IPS DF 19.7 (cell line): ENCODE results near the gene ATP2B2.

ENCODE experiments used
- DNase-seq: peaks from one replicate; pipeline ENCODE4 v3.0.0-alpha.2; 2013; ENCODE audit warnings: low read depth, low spot score

ATP2B2 gene

GRCh38 chr3:10332481-10333348 lies 172.7 kb downstream of the ATP2B2 start:
- no peak for DNase-seq

DNA sequence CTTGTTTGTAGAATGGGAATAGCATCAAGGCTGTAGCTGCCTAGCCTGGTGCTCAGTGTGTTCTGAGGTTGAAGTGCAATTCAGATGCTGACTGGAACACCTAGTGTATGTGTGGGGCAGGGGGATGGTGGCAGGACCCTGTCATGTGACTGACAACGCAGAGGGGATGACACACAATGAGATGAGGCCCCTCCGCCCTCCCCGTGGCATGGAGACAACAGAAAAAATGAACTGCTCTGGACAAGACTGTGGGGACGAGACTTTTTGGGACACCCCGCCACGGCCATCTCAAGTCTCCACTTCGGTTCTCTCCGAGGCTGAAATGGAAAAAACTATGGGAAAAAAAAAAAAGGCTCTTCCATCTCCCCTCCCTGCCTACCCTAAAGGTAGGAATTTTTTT lies 174.1 kb downstream of the ATP2B2 start:
- no peak for DNase-seq

DNA sequence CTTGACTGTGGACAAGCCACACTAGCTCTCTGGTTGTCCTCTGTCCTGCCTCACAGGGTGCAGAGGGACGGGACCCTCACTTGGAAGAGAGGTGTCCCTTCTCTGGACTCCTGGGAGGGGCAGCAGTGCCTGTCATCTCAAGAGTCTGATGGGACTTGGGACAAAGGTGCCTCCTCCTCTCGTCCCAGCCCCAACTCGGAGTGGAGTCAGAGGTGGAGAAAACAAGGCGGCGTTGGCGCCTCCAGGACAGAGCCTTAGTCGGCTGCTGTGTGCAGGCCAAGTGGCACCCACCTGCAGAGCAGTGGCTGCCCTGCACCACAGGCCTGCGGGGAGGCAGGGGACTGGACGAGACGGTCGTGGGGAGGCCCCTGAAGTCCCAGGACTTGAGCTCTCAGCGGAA lies 175.1 kb downstream of the ATP2B2 start:
- no peak for DNase-seq

GRCh38 chr3:10329495-10330015 lies 175.8 kb downstream of the ATP2B2 start:
- no peak for DNase-seq

GRCh38 chr3:10328460-10329071 lies 176.8 kb downstream of the ATP2B2 start:
- no peak for DNase-seq

- DNase-seq, result no peak
These were observed 177.8 kb downstream of the ATP2B2 start for GRCh38 chr3:10327592-10327991.

DNA sequence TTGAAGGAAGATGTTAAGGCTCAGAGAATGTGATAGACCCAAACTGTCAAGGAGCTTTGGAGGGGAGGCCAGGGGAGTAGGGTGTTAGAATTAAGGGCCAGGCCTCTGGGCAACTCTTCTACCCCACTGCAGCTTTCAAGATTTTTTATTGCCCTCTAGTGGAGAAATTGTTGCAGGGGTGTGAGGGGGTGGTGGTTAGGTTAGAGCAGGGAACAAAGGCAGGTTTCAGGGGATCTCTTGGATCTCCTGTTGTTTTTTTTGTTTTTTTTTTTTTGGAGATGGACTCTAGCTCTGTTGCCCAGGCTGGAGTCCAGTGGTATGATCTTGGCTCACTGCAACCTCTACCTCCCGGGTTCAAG lies 183.1 kb downstream of the ATP2B2 start:
- no peak for DNase-seq

- no peak for DNase-seq
These were observed 183.6 kb downstream of the ATP2B2 start for GRCh38 chr3:10321630-10322351.

DNA sequence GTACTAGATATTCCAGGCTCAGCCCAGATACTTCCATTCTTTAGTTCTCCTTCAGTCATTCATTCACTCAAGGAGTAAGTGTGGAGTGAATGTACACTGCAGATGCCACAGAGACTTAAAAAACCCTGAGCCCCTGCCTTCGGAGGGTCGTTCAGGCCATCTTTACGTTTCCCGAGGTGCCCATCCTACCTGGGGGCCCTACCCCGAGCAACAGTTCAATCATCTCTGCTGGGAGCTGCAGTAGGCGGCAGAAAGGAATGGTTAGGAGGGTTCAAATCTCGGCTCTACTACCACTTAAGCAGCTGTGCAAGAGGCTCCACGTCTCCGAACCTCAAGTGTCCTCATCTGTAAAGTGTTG lies 185.1 kb downstream of the ATP2B2 start:
- no peak for DNase-seq

- no peak for DNase-seq
These were observed 185.6 kb downstream of the ATP2B2 start for GRCh38 chr3:10319804-10320203.

DNA sequence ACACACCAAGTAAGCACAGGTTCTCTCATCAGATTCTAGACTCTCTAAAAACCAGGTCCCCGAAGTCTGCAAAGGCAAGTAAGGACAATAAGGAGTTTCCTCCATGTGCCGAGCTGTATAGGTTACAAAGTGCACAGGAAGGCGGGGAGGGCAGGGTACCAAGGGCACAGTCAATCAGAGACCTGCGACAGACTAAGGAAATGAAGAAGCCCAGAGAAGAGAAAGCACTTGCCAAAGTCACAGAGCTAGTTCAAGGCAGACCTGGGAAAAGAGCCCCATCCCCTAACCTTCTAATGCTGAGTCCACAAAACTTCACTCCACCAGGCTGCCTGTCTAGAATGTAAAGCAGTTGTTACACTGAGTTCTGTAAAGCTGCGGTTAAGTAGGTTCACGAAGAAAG lies 186.1 kb downstream of the ATP2B2 start:
- DNase-seq, result no peak

GRCh38 chr3:10317961-10318350 lies 187.4 kb downstream of the ATP2B2 start:
- DNase-seq, result no peak

- DNase-seq, result no peak
These were observed 187.9 kb downstream of the ATP2B2 start for GRCh38 chr3:10317311-10317960.

DNA sequence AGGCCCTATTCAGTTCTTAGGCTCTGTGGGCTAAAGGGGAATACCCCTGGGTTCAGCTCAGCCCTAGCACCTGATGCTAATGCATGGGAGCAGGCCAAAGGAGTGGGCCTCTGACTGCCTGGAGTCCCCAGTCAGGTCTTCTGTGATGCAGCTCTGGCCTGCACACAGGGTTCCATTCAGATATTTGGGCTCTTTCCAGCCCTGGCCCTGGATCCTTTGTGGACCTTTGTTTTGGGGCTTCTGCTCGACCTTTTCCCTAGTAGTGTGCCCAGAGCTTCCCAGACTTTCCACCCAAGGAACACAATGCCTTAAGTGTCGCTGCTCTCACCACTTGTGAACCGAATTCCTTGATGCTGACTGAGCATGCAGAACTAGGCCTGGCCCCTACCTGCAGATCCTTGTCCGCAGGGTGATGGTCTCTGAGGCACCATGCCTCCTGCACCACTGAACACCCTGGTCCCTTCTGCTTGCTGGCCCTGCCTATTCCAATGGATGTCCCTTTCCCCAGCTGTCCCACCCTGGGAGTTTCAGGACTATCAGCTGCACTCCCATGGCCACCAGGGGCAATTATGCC lies 189.5 kb downstream of the ATP2B2 start:
- no peak for DNase-seq

- DNase-seq, result no peak
These were observed 190.3 kb downstream of the ATP2B2 start for GRCh38 chr3:10315101-10315500.

- DNase-seq, result no peak
These were observed 192.5 kb downstream of the ATP2B2 start for GRCh38 chr3:10312861-10313260.

GRCh38 chr3:10312391-10312790 lies 193.0 kb downstream of the ATP2B2 start:
- DNase-seq, result no peak

- DNase-seq, result no peak
These were observed 193.7 kb downstream of the ATP2B2 start for GRCh38 chr3:10311710-10312109.

DNA sequence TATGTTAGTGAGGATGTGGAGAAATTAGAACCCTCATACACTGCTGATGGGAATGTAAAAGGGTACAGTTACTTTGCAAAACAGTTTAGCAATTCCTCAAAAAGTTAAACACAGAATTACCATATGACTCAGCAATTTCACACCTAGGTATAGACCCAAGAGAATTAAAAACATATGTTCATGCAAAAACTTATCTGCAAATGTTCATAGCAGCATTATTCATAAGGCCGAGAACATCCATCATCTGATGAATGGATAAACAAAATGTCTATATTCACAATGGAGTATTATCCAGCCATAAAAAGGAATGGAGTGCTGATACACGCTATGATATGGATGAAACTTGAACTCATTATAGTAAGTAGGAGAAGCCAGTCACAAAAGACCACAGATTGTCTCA lies 194.8 kb downstream of the ATP2B2 start:
- DNase-seq, result no peak

DNA sequence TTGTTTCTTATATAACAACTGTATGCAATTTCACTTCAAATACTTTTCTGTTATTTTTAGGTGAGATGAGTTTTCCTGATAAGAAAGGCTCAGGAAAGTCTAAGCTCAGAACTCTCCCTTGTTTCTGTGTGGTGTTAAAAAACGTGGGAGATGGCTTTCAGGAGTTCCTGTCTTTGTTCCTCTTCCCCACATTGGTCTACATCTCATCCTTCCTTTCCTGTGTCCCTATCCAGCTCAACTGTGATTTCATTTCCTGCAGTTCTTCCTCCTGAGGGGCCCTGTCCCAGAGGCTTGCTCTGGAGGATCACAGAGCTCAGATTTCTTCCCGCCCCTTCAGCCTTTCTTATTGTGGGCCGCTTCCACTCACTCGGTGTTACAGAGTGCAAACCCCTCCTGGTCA lies 195.7 kb downstream of the ATP2B2 start:
- no peak for DNase-seq

- no peak for DNase-seq
These were observed 196.7 kb downstream of the ATP2B2 start for GRCh38 chr3:10308678-10309077.

DNA sequence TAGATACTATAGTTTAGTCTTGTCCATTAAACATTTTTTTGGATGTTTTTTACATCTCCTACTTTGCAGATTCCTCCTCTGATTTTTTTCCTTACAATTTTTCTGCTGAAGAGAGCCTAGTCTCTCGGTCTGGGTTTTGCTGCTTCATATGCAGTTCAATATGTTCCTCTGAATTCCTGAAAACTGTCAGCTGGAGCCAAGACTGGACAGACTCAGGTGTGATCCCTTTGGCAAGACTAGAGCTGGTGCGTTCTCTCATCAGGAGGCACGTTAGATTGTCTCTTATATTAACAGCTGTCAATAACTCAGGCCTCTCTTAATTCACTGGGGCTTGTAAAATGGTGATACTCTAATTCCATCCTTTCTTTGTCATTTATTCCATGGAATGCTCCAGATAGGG lies 199.2 kb downstream of the ATP2B2 start:
- no peak for DNase-seq
